ENCODE results near the gene LAMTOR1.
A peak's percentile ranks its signal among the peaks of the same experiment; 100 is the strongest.

The LAMTOR1 gene

DNA sequence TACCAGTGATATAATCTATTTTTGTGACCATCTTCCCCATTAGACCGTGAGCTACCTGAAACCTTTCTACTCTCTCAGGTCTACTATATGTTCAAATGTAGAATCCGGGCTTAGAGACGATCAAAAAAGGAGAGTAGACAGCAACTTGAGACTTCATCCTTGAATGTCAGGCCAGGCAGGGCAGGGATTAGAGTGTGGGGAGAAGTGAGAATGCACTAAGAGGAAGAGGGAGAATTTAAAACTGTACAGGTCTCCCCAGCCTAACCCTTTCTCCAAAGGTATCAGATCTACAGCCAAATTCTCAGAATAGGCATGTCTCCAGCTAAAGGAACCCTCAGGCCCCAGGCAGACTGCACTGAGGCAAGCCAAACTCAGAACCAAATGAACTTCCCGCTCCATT, 935 bp downstream of the LAMTOR1 start:
- peak overlapping the region; percentile 97 for H3K4me3 ChIP-seq (ENCODE audit: insufficient read depth, low read length, poor library complexity, severe bottlenecking)
- no peaks in the 10 kb centered on the region for H3K9me2 ChIP-seq (replicated peaks; ENCODE audit: insufficient read depth, low read length)
- H3K36me3 ChIP-seq (ENCODE audit: low read length) = no peaks in the 10 kb centered on the region
- TF ChIP-seq, protein P1, sequence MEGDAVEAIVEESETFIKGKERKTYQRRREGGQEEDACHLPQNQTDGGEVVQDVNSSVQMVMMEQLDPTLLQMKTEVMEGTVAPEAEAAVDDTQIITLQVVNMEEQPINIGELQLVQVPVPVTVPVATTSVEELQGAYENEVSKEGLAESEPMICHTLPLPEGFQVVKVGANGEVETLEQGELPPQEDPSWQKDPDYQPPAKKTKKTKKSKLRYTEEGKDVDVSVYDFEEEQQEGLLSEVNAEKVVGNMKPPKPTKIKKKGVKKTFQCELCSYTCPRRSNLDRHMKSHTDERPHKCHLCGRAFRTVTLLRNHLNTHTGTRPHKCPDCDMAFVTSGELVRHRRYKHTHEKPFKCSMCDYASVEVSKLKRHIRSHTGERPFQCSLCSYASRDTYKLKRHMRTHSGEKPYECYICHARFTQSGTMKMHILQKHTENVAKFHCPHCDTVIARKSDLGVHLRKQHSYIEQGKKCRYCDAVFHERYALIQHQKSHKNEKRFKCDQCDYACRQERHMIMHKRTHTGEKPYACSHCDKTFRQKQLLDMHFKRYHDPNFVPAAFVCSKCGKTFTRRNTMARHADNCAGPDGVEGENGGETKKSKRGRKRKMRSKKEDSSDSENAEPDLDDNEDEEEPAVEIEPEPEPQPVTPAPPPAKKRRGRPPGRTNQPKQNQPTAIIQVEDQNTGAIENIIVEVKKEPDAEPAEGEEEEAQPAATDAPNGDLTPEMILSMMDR (IDR thresholded peaks at IDR 0.05; ENCODE audit: insufficient read depth, low read length, poor library complexity, severe bottlenecking) = no peak
- TF ChIP-seq EZH2phosphoT487 (conservative IDR thresholded peaks at IDR 0.05; ENCODE audit: low read length) = no peak
- peaks cover 38% of the 10 kb centered on the region for H3K79me2 ChIP-seq (ENCODE audit: insufficient read depth, low read length)
- peak overlapping the region; percentile 76 for H3K27ac ChIP-seq (ENCODE audit: low read depth, low read length)
- H3K27me3 ChIP-seq (ENCODE audit: low read length) = no peaks in the 10 kb centered on the region
- H2AFZ ChIP-seq (ENCODE audit: low read depth, low read length, severe bottlenecking) = no peak overlapping the region
- no peaks in the 10 kb centered on the region for H3F3A ChIP-seq (ENCODE audit: insufficient read depth)
- H4K20me1 ChIP-seq (ENCODE audit: low read depth, low read length) = no peaks in the 10 kb centered on the region
- H3K9me3 ChIP-seq (ENCODE audit: insufficient read depth, low read length) = no peaks in the 10 kb centered on the region
- H3K4me2 ChIP-seq (ENCODE audit: low read depth, low read length, poor library complexity, severe bottlenecking) = peak overlapping the region; percentile 79
- peak overlapping the region; percentile 96 for H3K9ac ChIP-seq (ENCODE audit: low read length)

DNA sequence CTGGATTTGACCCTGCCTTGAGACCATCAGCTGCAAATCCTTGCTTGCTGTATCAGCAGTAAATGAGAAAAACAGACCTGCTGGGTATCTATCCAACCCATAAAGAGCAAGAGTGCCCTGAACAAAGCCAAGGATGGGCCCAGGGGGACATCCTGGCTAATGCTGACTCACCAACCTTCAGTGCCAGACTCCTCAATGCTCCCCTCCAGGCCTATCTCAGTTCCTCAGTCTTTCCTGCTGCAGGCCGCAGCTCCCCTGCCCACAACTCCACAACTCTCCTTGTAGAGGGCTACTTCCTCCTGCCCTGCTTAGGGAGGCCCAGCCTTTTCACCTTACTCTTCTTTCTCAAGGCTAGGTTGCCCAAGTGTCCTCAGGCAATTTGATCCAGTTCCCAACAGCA, 2.6 kb downstream of the LAMTOR1 start:
- Histone ChIP-seq H3K4me2 (ENCODE audit: low read depth, low read length, poor library complexity, severe bottlenecking) (no peak overlapping the region), H3K36me3 (ENCODE audit: low read length) (no peaks in the 10 kb centered on the region), H3K9me3 (ENCODE audit: insufficient read depth, low read length) (no peaks in the 10 kb centered on the region), H3K27me3 (ENCODE audit: low read length) (no peaks in the 10 kb centered on the region), H4K20me1 (ENCODE audit: low read depth, low read length) (no peaks in the 10 kb centered on the region), H3K9me2 (replicated peaks; ENCODE audit: insufficient read depth, low read length) (no peaks in the 10 kb centered on the region), H3K4me3 (ENCODE audit: insufficient read depth, low read length, poor library complexity, severe bottlenecking) (no peak overlapping the region), H3K9ac (ENCODE audit: low read length) (no peak overlapping the region; the same call in 1 of the 2 replicates), H3F3A (ENCODE audit: insufficient read depth) (no peaks in the 10 kb centered on the region), H2AFZ (ENCODE audit: low read depth, low read length, severe bottlenecking) (no peak overlapping the region), H3K79me2 (ENCODE audit: insufficient read depth, low read length) (peaks cover 38% of the 10 kb centered on the region), H3K27ac (ENCODE audit: low read depth, low read length) (no peak overlapping the region)
- TF ChIP-seq EZH2phosphoT487 (conservative IDR thresholded peaks at IDR 0.05; ENCODE audit: low read length) = no peak
- TF ChIP-seq, protein P1 (IDR thresholded peaks at IDR 0.05; ENCODE audit: insufficient read depth, low read length, poor library complexity, severe bottlenecking) = no peak

DNA sequence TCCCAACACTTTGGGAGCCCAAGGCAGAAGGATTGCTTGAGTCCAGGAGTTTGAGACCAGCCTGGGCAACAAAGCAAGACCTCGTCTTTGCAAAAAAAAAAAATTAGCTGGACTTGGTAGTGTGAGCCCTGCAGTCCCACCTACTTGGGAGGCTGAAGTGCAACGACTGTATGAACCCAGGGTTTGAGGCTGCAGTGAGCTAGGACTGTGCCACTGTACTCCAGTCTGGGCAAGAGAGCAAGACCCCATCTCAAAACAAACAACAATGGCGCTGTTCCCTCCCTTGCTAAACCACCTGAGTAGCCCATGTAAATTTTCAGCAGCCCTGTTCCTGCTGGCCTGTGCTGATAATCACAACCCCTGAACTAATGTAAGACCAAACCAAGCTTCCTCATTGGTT, 3.1 kb downstream of the LAMTOR1 start:
- no peak overlapping the region for H3K4me3 ChIP-seq (ENCODE audit: insufficient read depth, low read length, poor library complexity, severe bottlenecking)
- H3K4me2 ChIP-seq (ENCODE audit: low read depth, low read length, poor library complexity, severe bottlenecking) = no peak overlapping the region

More for the DNA sequence above, 3.1 kb downstream of the LAMTOR1 start:
- H3K36me3 ChIP-seq (ENCODE audit: low read length) = no peaks in the 10 kb centered on the region
- H3K9me3 ChIP-seq (ENCODE audit: insufficient read depth, low read length) = no peaks in the 10 kb centered on the region
- TF ChIP-seq, protein P1 (IDR thresholded peaks at IDR 0.05; ENCODE audit: insufficient read depth, low read length, poor library complexity, severe bottlenecking) = no peak
- TF ChIP-seq EZH2phosphoT487 (conservative IDR thresholded peaks at IDR 0.05; ENCODE audit: low read length) = no peak
- no peaks in the 10 kb centered on the region for H3K9me2 ChIP-seq (replicated peaks; ENCODE audit: insufficient read depth, low read length)
- peaks cover 38% of the 10 kb centered on the region for H3K79me2 ChIP-seq (ENCODE audit: insufficient read depth, low read length)
- no peaks in the 10 kb centered on the region for H3F3A ChIP-seq (ENCODE audit: insufficient read depth)
- no peak overlapping the region for H2AFZ ChIP-seq (ENCODE audit: low read depth, low read length, severe bottlenecking)
- H3K27me3 ChIP-seq (ENCODE audit: low read length) = no peaks in the 10 kb centered on the region
- H3K27ac ChIP-seq (ENCODE audit: low read depth, low read length) = no peak overlapping the region
- no peaks in the 10 kb centered on the region for H4K20me1 ChIP-seq (ENCODE audit: low read depth, low read length)
- no peak overlapping the region for H3K9ac ChIP-seq (ENCODE audit: low read length)

Measured in SU-DHL-6 (cell line).